Right hindlimb (tissue), 1 donor: ENCODE data around the gene SOX8.
"Not testable (repeated sequence)": the region's sequence is repeated elsewhere in the genome, so short reads cannot be mapped to it uniquely, and the experiment has no call there.

Experiments
- DNase-seq: peaks from one replicate; pipeline ENCODE4 v3.0.0-alpha.2; 2018

Gene SOX8

GRCh38 chr16:955766-956165 lies 25.8 kb upstream of the SOX8 start:
- DNase-seq = not testable (repeated sequence)

- no peak for DNase-seq
These were observed 22.1 kb upstream of the SOX8 start for GRCh38 chr16:959232-960040.

- no peak for DNase-seq
These were observed 19.2 kb upstream of the SOX8 start for GRCh38 chr16:962366-962765.

GRCh38 chr16:962901-963814 lies 18.4 kb upstream of the SOX8 start:
- no peak for DNase-seq

GRCh38 chr16:963913-964312 lies 17.7 kb upstream of the SOX8 start:
- no peak for DNase-seq

GRCh38 chr16:964356-965035 lies 17.1 kb upstream of the SOX8 start:
- peak; percentile 41 for DNase-seq

GRCh38 chr16:965036-965395 lies 16.6 kb upstream of the SOX8 start:
- no peak for DNase-seq

GRCh38 chr16:965487-965886 lies 16.1 kb upstream of the SOX8 start:
- peak; percentile 9 for DNase-seq

GRCh38 chr16:966035-966434 lies 15.5 kb upstream of the SOX8 start:
- DNase-seq = no peak

- no peak for DNase-seq
These were observed 15.1 kb upstream of the SOX8 start for GRCh38 chr16:966505-966904.

GRCh38 chr16:967077-967541 lies 14.5 kb upstream of the SOX8 start:
- DNase-seq = no peak

- DNase-seq = no peak
These were observed 13.8 kb upstream of the SOX8 start for GRCh38 chr16:967546-968295.

- DNase-seq = no peak
These were observed 12.9 kb upstream of the SOX8 start for GRCh38 chr16:968620-969019.

- DNase-seq = peak; percentile 80
These were observed 11.8 kb upstream of the SOX8 start for GRCh38 chr16:969508-970385.

- no peak for DNase-seq
These were observed 11.2 kb upstream of the SOX8 start for GRCh38 chr16:970386-970765.

- peak; percentile 96 for DNase-seq
These were observed 10.6 kb upstream of the SOX8 start, which contains the start of gene LMF1 for GRCh38 chr16:970766-971581. LMF1 (minus strand) TSS chr16:970984; CDS start chr16:970980, 4 bp downstream.

GRCh38 chr16:971582-971905 lies 10.0 kb upstream of the SOX8 start:
- DNase-seq = no peak

- no peak for DNase-seq
These were observed 9.6 kb upstream of the SOX8 start for GRCh38 chr16:971981-972315.

GRCh38 chr16:972316-973002 lies 9.1 kb upstream of the SOX8 start:
- peak; percentile 60 for DNase-seq

GRCh38 chr16:973366-973765 lies 8.2 kb upstream of the SOX8 start:
- DNase-seq = no peak
